ENCODE data around the gene LPAR1.

The LPAR1 gene

DNA sequence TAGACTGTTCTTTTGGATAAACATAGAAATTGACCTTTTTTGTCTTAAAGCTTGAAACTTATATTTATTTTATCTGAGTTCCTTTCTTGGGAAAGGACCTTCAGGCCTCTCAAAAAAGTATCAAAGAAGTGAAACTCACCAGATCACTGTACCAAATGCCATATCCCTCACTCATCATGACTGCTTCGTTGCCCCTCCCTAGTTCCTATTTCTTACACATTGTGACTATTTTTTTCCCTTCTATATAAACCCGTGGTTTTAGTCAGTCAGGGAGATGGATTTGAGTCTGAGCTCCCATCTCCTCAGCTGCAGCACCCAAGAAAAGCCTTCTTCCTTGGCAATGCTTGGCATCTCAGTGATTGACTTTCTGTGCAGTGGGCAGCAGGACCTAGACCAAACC lies 129.4 kb downstream of the LPAR1 start:
- ATAC-seq: no peak
- DNase-seq: no peak
- H3K9me3 Mint-ChIP-seq: peaks cover 10 to 15% of the 10 kb centered on the region in 2 donors
- no peaks in the 10 kb centered on the region for H3K27me3 Mint-ChIP-seq
- no peaks in the 10 kb centered on the region for H3K4me1 Mint-ChIP-seq
- H3K4me3 Mint-ChIP-seq: no peak overlapping the region
- no peak overlapping the region for H3K27ac Mint-ChIP-seq

DNA sequence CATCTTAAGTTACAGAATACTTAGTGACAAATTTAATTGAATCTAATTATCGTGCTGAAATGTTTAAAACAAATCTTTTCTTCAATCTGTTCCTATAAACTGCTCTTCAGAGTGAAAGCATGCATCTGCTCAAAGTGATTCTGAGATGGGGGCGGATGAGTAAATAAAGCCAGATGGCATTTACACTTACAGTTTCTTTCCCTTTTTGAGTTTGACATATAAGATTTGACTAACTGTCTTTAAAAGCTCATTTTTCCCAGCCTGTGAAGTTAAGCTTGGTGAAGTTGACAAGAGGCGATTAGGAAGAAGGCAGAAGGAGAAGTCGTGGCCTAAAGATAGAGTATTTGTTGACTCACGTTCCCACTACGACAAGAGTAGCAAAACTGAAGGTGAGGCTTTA lies 137.4 kb downstream of the LPAR1 start:
- H3K4me1 Mint-ChIP-seq: no peaks in the 10 kb centered on the region
- H3K27ac Mint-ChIP-seq: no peak overlapping the region
- no peaks in the 10 kb centered on the region for H3K27me3 Mint-ChIP-seq
- peaks cover 22 to 24% of the 10 kb centered on the region in 2 donors for H3K9me3 Mint-ChIP-seq
- ATAC-seq (no peak), DNase-seq (no peak)
- no peak overlapping the region for H3K4me3 Mint-ChIP-seq

DNA sequence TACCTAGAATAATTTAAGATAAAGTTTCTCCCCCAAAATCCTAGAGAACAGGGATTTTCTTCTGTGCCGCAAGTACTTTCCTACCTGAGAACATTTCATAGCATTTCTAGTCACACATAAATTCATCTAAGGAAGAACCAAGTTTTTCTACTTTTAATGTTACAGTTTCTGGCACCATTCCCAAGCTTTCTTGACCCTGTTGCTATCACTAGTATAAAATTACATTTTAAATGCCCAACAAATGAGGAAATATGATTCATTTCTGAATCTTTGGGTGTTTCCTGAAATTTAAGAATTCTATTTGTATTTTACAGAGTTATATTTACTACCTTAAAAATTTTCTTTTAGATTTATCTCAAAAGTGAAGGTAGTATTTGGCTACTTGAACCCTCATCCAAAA lies 137.8 kb downstream of the LPAR1 start:
- no peak overlapping the region for H3K4me3 Mint-ChIP-seq
- DNase-seq (no peak), ATAC-seq (no peak)
- peaks cover 22 to 24% of the 10 kb centered on the region in 2 donors for H3K9me3 Mint-ChIP-seq
- no peaks in the 10 kb centered on the region for H3K27me3 Mint-ChIP-seq
- no peak overlapping the region for H3K27ac Mint-ChIP-seq
- no peaks in the 10 kb centered on the region for H3K4me1 Mint-ChIP-seq

DNA sequence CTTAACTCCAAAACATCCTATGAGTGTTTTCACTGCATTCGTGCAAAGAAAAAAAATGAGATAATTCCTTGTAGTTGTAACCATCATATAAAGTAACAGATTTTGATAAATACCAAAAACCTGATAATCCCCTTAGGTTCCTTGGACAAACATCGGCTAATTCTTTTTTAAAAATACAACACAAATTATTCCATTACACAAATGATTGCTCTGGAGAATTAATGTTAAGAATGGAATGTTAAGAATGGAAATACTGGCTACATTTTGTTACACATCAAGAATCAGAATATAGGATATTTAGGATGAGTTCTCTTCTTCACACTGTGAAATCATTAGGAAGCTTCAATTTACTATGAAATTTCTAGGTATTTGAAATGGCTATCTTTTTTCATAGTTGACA lies 139.4 kb downstream of the LPAR1 start:
- ATAC-seq (no peak), DNase-seq (no peak)
- no peaks in the 10 kb centered on the region for H3K27me3 Mint-ChIP-seq
- no peaks in the 10 kb centered on the region for H3K4me1 Mint-ChIP-seq
- H3K27ac Mint-ChIP-seq: no peak overlapping the region
- no peak overlapping the region for H3K4me3 Mint-ChIP-seq
- H3K9me3 Mint-ChIP-seq: peaks cover 22 to 24% of the 10 kb centered on the region in 2 donors

DNA sequence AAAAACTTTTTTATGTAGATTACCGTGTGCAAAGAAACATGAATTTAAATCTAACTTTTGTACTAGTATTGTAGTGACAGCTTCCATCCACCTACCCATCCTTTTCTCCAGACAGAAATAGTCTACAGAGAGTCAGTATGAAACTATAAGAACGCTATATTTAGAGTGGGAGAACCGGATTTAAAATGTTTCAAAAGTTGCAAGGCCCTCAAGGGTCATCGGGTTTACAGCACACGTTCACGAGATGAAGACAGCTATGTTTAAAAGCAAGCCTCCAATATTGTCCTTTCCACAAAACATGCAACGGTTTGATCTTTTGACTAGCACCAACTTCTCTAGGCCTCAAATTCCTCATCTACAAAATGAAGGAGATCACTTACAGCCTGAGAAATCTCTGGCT lies 139.9 kb downstream of the LPAR1 start:
- H3K27me3 Mint-ChIP-seq: no peaks in the 10 kb centered on the region
- ATAC-seq: no peak
- peaks cover 22 to 24% of the 10 kb centered on the region in 2 donors for H3K9me3 Mint-ChIP-seq
- no peak overlapping the region for H3K27ac Mint-ChIP-seq
- no peak overlapping the region for H3K4me3 Mint-ChIP-seq
- DNase-seq: no peak
- no peaks in the 10 kb centered on the region for H3K4me1 Mint-ChIP-seq

DNA sequence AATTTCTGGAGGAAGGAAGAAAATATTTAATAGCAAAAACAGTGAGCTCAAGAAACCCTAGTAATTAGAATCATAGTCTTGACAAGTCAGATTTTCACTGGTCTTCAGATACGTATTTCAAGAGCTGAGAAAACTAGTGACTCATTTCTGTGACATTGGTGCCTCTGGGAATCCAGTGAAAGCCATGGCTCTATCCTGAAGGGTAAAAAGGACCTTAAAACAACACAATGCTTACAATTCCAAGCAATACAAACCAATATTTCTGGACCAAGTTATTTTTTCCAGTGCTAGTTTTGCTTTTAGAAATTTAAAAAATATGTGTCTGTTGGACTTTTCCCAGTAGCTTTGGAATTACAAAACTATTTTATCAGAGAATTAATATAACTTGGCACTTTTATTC lies 140.3 kb downstream of the LPAR1 start:
- Mint-ChIP-seq H3K9me3 (peaks cover 21 to 23% of the 10 kb centered on the region in 2 donors), H3K4me3 (no peak overlapping the region), H3K27ac (no peak overlapping the region), H3K4me1 (no peaks in the 10 kb centered on the region), H3K27me3 (no peaks in the 10 kb centered on the region)
- no peak for ATAC-seq
- DNase-seq: no peak

DNA sequence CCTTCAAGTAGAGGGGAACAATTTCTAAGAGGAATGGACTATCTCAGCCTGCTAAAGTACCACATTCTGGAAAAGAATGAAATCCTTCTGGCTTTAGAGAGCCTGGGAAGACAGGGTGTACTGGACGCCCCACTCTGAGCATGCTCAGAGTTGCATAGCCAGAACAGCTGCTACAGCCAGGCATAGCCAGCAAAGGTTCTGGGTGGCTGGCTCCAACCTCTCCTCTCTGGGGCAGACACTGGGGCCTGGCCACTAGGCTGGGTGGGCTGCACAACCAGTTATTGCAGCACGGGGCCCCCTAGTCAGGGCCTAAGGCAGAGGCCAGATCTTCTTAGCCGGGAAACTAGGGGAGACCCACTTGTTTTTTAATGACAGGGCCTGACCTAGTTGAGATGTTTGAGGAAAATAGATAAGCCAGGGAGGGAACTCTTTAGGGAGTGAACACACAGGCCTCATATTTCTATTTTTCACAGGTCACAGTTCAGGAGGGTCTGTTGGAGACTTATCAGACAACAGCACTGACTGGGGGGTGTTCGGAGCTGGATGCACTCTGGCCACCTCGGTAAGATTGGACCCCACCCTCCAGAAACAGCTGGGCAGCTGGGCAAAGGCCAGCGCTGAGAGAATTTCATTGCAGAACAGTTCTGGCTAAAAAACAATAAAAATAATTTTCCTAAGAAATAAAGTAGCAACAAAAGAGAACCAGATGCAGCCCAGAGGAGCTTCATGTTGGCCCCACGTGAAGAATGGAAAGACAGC lies 142.9 kb downstream of the LPAR1 start:
- Mint-ChIP-seq H3K27me3 (no peaks in the 10 kb centered on the region), H3K27ac (no peak overlapping the region), H3K4me1 (no peaks in the 10 kb centered on the region)

DNA sequence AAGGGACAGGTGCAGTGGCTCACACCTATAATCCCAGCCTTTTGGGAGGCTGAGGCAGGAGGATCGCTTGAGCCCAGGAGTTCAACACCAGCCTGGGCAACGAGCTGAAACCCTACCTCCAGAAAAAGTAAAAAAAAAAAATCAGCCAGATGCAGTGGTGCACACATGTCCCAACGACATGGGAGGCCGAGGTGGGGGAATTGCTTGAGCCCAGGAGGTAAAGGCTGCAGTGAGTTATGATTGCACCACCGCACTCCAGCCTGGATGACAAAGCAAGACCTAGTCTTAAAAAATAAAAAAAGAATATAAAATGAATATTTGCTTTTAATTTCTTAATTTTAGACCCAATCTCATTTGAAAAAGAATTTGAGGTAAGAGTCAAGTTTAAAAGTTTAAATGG lies 143.5 kb downstream of the LPAR1 start:
- H3K4me1 Mint-ChIP-seq: no peaks in the 10 kb centered on the region
- no peak overlapping the region for H3K27ac Mint-ChIP-seq
- H3K4me3 Mint-ChIP-seq: no peak overlapping the region
- peaks cover 4 to 13% of the 10 kb centered on the region in 2 donors for H3K9me3 Mint-ChIP-seq
- DNase-seq (no peak), ATAC-seq (no peak)
- H3K27me3 Mint-ChIP-seq: no peaks in the 10 kb centered on the region

More for the DNA sequence above, 142.9 kb downstream of the LPAR1 start:
- DNase-seq (no peak), ATAC-seq (no peak)
- peaks cover 4 to 13% of the 10 kb centered on the region in 2 donors for H3K9me3 Mint-ChIP-seq
- H3K4me3 Mint-ChIP-seq: no peak overlapping the region

DNA sequence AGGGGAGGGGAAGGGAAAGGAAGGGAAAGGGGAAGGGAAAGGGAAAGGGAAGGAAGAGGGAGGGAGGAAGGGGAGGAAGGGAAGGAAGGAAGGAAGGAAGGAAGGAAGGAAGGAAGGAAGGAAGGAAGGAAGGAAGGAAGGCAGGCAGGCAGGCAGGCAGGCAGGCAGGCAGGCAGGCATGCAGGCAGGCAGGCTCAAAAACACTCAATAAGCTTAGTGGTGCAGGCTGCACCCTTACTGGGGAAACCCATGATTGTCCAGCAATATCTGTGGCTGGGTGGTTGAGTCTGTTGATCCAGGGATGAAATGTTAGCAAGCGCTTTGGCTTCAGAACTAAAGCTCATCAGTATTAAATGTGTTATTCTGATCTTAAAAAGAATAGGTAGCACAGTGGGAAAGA lies 145.6 kb downstream of the LPAR1 start:
- no peak for DNase-seq
- H3K4me1 Mint-ChIP-seq: no peaks in the 10 kb centered on the region
- H3K27me3 Mint-ChIP-seq: no peaks in the 10 kb centered on the region
- peaks cover 4 to 11% of the 10 kb centered on the region in 2 donors for H3K9me3 Mint-ChIP-seq
- no peak overlapping the region for H3K27ac Mint-ChIP-seq
- ATAC-seq: no peak
- H3K4me3 Mint-ChIP-seq: no peak overlapping the region

DNA sequence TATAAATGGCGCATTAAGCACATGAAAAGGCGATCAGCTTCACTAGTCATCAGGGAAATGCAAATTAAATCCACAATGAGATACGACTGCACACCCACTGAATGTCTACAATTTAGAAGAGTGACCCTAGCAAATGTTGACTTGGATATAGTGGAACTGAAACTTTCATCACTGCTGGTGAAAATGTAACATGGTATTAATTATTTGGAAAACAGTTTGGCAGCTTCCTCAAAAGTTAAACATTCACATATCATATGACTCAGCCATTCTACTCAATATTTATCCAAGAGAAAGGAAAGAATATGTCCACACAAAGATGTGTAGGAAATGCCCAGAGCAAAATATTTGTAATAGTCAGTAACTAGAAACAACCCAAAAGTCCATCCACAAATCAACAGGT lies 146.5 kb downstream of the LPAR1 start:
- ATAC-seq (no peak), DNase-seq (no peak)
- Mint-ChIP-seq H3K4me3 (no peak overlapping the region), H3K27me3 (no peaks in the 10 kb centered on the region), H3K27ac (no peak overlapping the region), H3K4me1 (no peaks in the 10 kb centered on the region), H3K9me3 (peaks cover 0 to 4% of the 10 kb centered on the region in 2 donors)

DNA sequence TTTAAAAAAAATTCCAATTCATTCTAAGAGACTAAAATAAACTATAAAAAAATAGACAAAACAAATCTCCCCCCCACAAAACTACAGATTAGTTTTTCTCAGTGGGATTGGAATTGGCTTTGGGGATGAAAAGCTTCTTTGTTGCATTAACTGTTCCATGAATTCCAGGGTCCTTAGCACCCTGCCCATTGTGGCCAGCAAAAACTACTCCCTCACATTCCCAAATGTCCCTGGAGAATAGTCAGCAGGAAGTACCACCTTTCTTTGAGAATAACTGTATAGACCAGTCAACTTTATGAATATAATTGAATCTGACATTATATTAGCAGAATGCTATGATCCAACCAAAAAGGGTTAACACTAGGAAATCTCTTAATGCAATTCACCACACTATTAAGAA lies 147.9 kb downstream of the LPAR1 start:
- no peak overlapping the region for H3K4me3 Mint-ChIP-seq
- H3K27ac Mint-ChIP-seq: no peak overlapping the region
- H3K9me3 Mint-ChIP-seq: peaks cover 0 to 4% of the 10 kb centered on the region in 2 donors
- no peaks in the 10 kb centered on the region for H3K27me3 Mint-ChIP-seq
- no peak for ATAC-seq
- DNase-seq: no peak
- H3K4me1 Mint-ChIP-seq: no peaks in the 10 kb centered on the region

DNA sequence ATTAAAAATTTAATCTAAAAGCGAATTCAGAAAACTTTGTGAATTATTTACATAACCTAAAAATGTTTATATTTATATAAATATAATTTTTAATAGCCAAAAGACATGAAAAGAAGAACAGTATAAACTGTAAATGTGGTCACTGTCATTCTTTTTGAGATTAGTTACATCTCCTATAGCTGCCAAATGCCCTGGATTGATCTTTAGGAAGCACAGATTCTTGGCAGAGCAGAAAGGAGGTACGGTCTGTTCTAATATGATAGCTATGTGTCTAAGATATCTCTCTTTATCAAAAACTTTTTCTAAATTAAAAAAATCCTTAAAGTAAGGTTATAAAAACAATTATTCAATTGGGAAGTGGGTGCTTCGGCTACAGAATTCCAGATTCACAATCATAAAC lies 151.0 kb downstream of the LPAR1 start:
- DNase-seq (no peak), ATAC-seq (no peak)
- Mint-ChIP-seq H3K27ac (no peak overlapping the region), H3K4me3 (no peak overlapping the region), H3K27me3 (no peaks in the 10 kb centered on the region), H3K9me3 (peaks cover 0 to 4% of the 10 kb centered on the region in 2 donors), H3K4me1 (no peaks in the 10 kb centered on the region)

DNA sequence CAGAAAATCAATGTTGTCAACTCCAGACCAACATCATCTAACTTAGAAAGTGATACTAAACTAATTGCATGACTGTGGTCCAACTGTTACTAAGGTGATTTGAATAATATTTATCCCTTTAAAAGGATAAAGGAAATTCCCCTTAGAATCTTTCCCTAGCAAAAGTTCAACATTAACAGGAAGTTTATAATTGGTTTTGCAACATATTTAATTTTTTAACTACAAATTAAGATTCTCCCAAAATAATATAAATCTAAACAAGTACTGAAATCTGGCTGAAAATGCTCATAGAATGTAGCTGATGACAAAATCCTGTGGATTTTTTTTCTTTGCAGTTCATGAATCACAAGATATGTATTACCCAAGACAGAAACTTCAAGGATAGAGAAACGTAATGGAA lies 151.4 kb downstream of the LPAR1 start:
- ATAC-seq (no peak), DNase-seq (no peak)
- H3K9me3 Mint-ChIP-seq: peaks cover 0 to 4% of the 10 kb centered on the region in 2 donors
- H3K4me3 Mint-ChIP-seq: no peak overlapping the region
- no peak overlapping the region for H3K27ac Mint-ChIP-seq
- no peaks in the 10 kb centered on the region for H3K4me1 Mint-ChIP-seq
- no peaks in the 10 kb centered on the region for H3K27me3 Mint-ChIP-seq

DNA sequence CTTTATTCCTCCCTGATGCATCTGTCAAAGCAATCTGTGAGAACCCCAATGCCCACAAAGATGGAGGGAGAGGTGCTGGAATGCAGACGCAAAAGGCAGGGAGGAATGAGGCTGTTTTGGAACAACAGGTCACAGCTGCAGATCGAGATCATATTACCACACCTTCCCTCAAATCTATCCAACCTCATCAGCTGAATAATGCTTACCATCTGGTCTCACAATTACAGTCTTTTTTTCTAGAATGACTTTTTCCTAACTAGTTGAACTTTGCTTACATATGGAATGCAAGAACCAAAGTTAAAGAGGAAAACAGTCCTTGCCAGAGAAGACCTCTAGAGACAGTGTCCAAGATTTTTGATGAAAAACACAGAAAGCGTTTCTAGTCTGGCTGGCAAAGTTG lies 158.1 kb downstream of the LPAR1 start:
- Mint-ChIP-seq H3K27ac (no peak overlapping the region), H3K4me1 (no peaks in the 10 kb centered on the region), H3K9me3 (peaks cover 5 to 8% of the 10 kb centered on the region in 2 donors), H3K27me3 (no peaks in the 10 kb centered on the region), H3K4me3 (no peak overlapping the region)
- ATAC-seq: no peak
- no peak for DNase-seq

DNA sequence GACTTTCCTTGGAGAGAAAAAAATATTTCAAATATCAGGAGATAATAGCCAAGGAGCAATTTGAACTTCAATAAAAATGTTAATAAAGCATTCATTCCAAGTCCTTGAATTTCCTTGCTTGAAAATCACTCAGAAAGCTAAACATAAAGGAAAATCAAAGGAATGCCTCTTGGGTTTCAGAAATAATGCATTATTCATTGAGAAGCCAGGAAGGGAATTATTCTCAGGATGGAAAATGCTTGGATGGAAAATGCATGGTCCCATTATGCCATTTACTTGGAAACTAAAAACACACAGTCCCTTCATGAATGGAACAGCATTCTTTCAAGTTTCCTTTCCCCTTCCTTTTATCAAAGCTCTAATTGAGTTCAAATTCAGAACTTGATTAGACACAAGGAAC lies 160.9 kb downstream of the LPAR1 start:
- ATAC-seq: no peak
- Mint-ChIP-seq H3K4me3 (no peak overlapping the region), H3K9me3 (peaks cover 5 to 8% of the 10 kb centered on the region in 2 donors), H3K4me1 (no peaks in the 10 kb centered on the region), H3K27ac (no peak overlapping the region), H3K27me3 (no peaks in the 10 kb centered on the region)
- no peak for DNase-seq

DNA sequence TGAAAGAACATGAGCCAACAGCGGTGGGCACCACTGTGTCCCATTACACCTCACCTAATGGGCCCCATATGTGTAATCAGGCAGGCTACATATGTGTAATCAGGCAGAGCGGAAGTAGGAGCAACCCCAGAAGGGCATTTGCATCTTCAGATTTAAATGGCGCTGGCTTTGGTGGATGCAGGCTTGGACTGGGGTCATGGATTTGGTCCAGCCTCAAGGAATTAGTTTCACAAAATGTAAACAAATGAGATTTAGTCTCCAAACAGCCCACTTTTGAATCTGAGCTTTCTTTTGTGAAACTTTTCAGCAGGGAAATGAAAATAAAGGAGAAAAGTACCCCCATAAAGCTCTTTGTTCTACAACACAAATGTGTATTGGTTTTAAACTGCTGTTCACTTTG lies 161.3 kb downstream of the LPAR1 start:
- no peak for DNase-seq
- H3K9me3 Mint-ChIP-seq: peaks cover 5 to 8% of the 10 kb centered on the region in 2 donors
- no peak for ATAC-seq
- no peak overlapping the region for H3K27ac Mint-ChIP-seq
- H3K27me3 Mint-ChIP-seq: no peaks in the 10 kb centered on the region
- no peak overlapping the region for H3K4me3 Mint-ChIP-seq
- H3K4me1 Mint-ChIP-seq: no peaks in the 10 kb centered on the region

Data from stimulated activated naive CD8-positive, alpha-beta T cell treated with anti-CD3 and anti-CD28 coated beads, Interleukin-15, amount 100 ng/mL, for 72 hours (primary cell).